IMR-90 (cell line): ENCODE data around the gene SPDEF. TPM values are rescaled to one million over a fixed set of nuclear protein-coding genes. Genes with fewer than 3 reads are reported as not detected.

ENCODE experiments used
- ATAC-seq: fragments of 200-7000 bp; cut with Tn5 transposase; 2 replicates; pipeline ENCODE4 v1.9.1; 2020; ENCODE audit warnings: low read depth, mild to moderate bottlenecking, moderate library complexity
- BruUV-seq: library from RNA; stranded (reverse); fragments of 400-500 nt; replicated peaks from 2 replicates; lab custom pipeline; 2021; lab: Mats Ljungman, UMichigan
- CTCF ChIA-PET: fragments of 300-600 bp; formaldehyde crosslinking; extraction: SDS; loops from one replicate; lab custom pipeline; 2021; ENCODE audit warnings: antibody characterized with exemption; lab: Yijun Ruan, JAX
- POLR2A ChIA-PET: fragments of 300-600 bp; sonication (Branson Sonifier 250); formaldehyde crosslinking; loops from one replicate; lab custom pipeline; 2022; ENCODE audit warnings: antibody characterized with exemption; ENCODE audit not compliant: unreplicated experiment; lab: Charles Lee
- DNase-seq: peaks from one replicate; pipeline ENCODE4 v3.0.0; 2013
- H2AFZ ChIP-seq: replicated peaks from 2 replicates; pipeline ENCODE3; 2013; ENCODE audit warnings: low read length, mild to moderate bottlenecking; ENCODE audit not compliant: poor library complexity
- H2AK5ac ChIP-seq: 2 replicates; pipeline ENCODE4 v1.6.1; 2013; ENCODE audit warnings: low read depth, low read length, inconsistent platforms
- H2AK9ac ChIP-seq: replicated peaks from 2 replicates; pipeline ENCODE3; 2013; ENCODE audit warnings: mild to moderate bottlenecking, low read depth, low read length, moderate library complexity; ENCODE audit not compliant: poor library complexity
- H2BK120ac ChIP-seq: 2 replicates; pipeline ENCODE4 v1.6.1; 2013; ENCODE audit warnings: low read depth, low read length, inconsistent platforms
- H2BK15ac ChIP-seq: 3 replicates; pipeline ENCODE4 v1.6.1; 2013; ENCODE audit warnings: low read depth, low read length, inconsistent platforms
- H2BK20ac ChIP-seq: 2 replicates; pipeline ENCODE4 v1.6.1; 2013; ENCODE audit warnings: low read depth, mild to moderate bottlenecking, inconsistent platforms, low read length, moderate library complexity
- H2BK5ac ChIP-seq: 2 replicates; pipeline ENCODE4 v1.6.1; 2013; ENCODE audit warnings: mild to moderate bottlenecking, low read depth, low read length, inconsistent platforms; ENCODE audit not compliant: poor library complexity, severe bottlenecking
- H3K14ac ChIP-seq: replicated peaks from 2 replicates; pipeline ENCODE4 v1.6.1; 2013; ENCODE audit warnings: low read depth, low read length, inconsistent platforms
- H3K18ac ChIP-seq: 2 replicates; pipeline ENCODE4 v1.6.1; 2013; ENCODE audit warnings: low read depth, low read length, control low read depth
- H3K23ac ChIP-seq: 2 replicates; pipeline ENCODE4 v1.6.1; 2013; ENCODE audit warnings: low read depth, low read length, inconsistent platforms
- H3K27ac ChIP-seq: 2 replicates; pipeline ENCODE4 v1.5.1; 2013; ENCODE audit warnings: mild to moderate bottlenecking, control low read depth, low read length; ENCODE audit not compliant: insufficient read depth
- H3K27me3 ChIP-seq: 2 replicates; pipeline ENCODE4 v1.6.1; 2013; ENCODE audit warnings: low read length; ENCODE audit not compliant: control insufficient read depth, insufficient read depth
- H3K36me3 ChIP-seq: 2 replicates; pipeline ENCODE4 v1.6.1; 2013; ENCODE audit warnings: low read length, mixed read lengths; ENCODE audit not compliant: control insufficient read depth, insufficient read depth
- H3K4ac ChIP-seq: 2 replicates; pipeline ENCODE4 v1.6.1; 2013; ENCODE audit warnings: low read depth, low read length, inconsistent platforms
- H3K4me1 ChIP-seq: 2 replicates; pipeline ENCODE4 v1.6.1; 2013; ENCODE audit warnings: low read length, mixed read lengths; ENCODE audit not compliant: control insufficient read depth, insufficient read depth
- H3K4me2 ChIP-seq: 2 replicates; pipeline ENCODE4 v1.6.1; 2013; ENCODE audit warnings: low read depth, mild to moderate bottlenecking, control low read depth, low read length, moderate library complexity
- H3K4me3 ChIP-seq: 2 replicates; pipeline ENCODE4 v1.5.1; 2013; ENCODE audit warnings: low read depth, mild to moderate bottlenecking, control low read depth, low read length, moderate library complexity; ENCODE audit not compliant: insufficient read depth
- H3K56ac ChIP-seq: 2 replicates; pipeline ENCODE4 v1.6.1; 2013; ENCODE audit warnings: low read length, inconsistent platforms; ENCODE audit not compliant: insufficient read depth; ENCODE audit errors: extremely low read depth
- H3K79me1 ChIP-seq, 2 experiments: 2 replicates each; pipeline ENCODE4 v1.6.1; 2013; ENCODE audit warnings: low read length in 2 of 2, inconsistent platforms in 1 of 2, low read depth in 1 of 2
- H3K9ac ChIP-seq: 2 replicates; pipeline ENCODE4 v1.6.1; 2013; ENCODE audit warnings: low read depth, low read length, control low read depth
- H3K9me1 ChIP-seq: 2 replicates; pipeline ENCODE4 v1.6.1; 2013; ENCODE audit warnings: low read length, inconsistent platforms; ENCODE audit not compliant: insufficient read depth
- H3K9me3 ChIP-seq: 2 replicates; pipeline ENCODE4 v1.6.1; 2013; ENCODE audit warnings: low read length; ENCODE audit not compliant: control insufficient read depth, insufficient read depth
- H4K20me1 ChIP-seq: 2 replicates; pipeline ENCODE4 v1.6.1; 2013; ENCODE audit warnings: low read length, inconsistent platforms; ENCODE audit not compliant: insufficient read depth
- H4K5ac ChIP-seq: 2 replicates; pipeline ENCODE4 v1.6.1; 2013; ENCODE audit warnings: mild to moderate bottlenecking, low read depth, low read length, control low read depth
- H4K8ac ChIP-seq, 2 experiments: 2 replicates each; pipeline ENCODE4 v1.6.1; 2013; ENCODE audit warnings: low read depth in 2 of 2, low read length in 2 of 2, control low read depth in 1 of 2, inconsistent platforms in 1 of 2
- H4K91ac ChIP-seq: 2 replicates; pipeline ENCODE4 v1.6.1; 2013; ENCODE audit warnings: low read depth, low read length, inconsistent platforms; ENCODE audit not compliant: insufficient read depth
- BHLHE40 ChIP-seq: fragments of 150-350 bp; IDR thresholded peaks from 2 replicates; pipeline ENCODE4 v1.6.1; 2016; ENCODE audit warnings: mild to moderate bottlenecking, low read depth, low read length
- CHD1 ChIP-seq: IDR thresholded peaks from 2 replicates; pipeline ENCODE4 v1.6.1; 2012; ENCODE audit warnings: low read depth, low read length, improper control_type of control experiment
- CTCF ChIP-seq: conservative IDR thresholded peaks from 2 replicates; pipeline ENCODE4 v1.5.1; 2012; ENCODE audit warnings: mild to moderate bottlenecking, low read depth, low read length, improper control_type of control experiment
- FOS ChIP-seq: fragments of 150-350 bp; IDR thresholded peaks from 2 replicates; pipeline ENCODE4 v1.6.1; 2016; ENCODE audit warnings: low read depth, low read length
- MAFK ChIP-seq: IDR thresholded peaks from 2 replicates; pipeline ENCODE4 v1.6.1; 2012; ENCODE audit warnings: low read depth, low read length, improper control_type of control experiment
- MXI1 ChIP-seq: IDR thresholded peaks from 2 replicates; pipeline ENCODE4 v1.6.1; 2012; ENCODE audit warnings: low read depth, mild to moderate bottlenecking, low read length, moderate library complexity, borderline replicate concordance
- NFE2L2 ChIP-seq: fragments of 150-350 bp; IDR thresholded peaks from 2 replicates; pipeline ENCODE4 v1.6.1; 2016; ENCODE audit warnings: low read depth, mild to moderate bottlenecking, low read length
- RAD21 ChIP-seq: IDR thresholded peaks from 2 replicates; pipeline ENCODE4 v1.6.1; 2012; ENCODE audit warnings: low read length, improper control_type of control experiment
- RFX5 ChIP-seq: IDR thresholded peaks from 2 replicates; pipeline ENCODE4 v1.8.0; 2012; ENCODE audit warnings: low read depth, mild to moderate bottlenecking, low read length, moderate library complexity
- SMC3 ChIP-seq: fragments of 150-350 bp; IDR thresholded peaks from 2 replicates; pipeline ENCODE4 v1.6.1; 2016; ENCODE audit warnings: low read depth, mild to moderate bottlenecking, antibody characterized with exemption, low read length, moderate library complexity
- USF2 ChIP-seq: fragments of 150-350 bp; IDR thresholded peaks from 2 replicates; pipeline ENCODE4 v1.6.1; 2017; ENCODE audit warnings: mild to moderate bottlenecking, antibody characterized with exemption, low read length, low read depth
- WGBS, 2 experiments: methylation state at CpG; one replicate each; pipeline versions ENCODE4 v1.1.5 to v1.1.7; 2013; ENCODE audit warnings: missing lambda C conversion rate in 2 of 2; ENCODE audit not compliant: insufficient read length in 1 of 2; ENCODE audit errors: extremely low coverage in 2 of 2; 5-methylcytosine and 5-hydroxymethylcytosine counted together
- dilution Hi-C: fragments of 300-500 bp; cut with HindIII; formaldehyde crosslinking; loops from one replicate; pipeline ENCODE4 v1.14.3; 2018; ENCODE audit warnings: low sequenced_read_pairs; ENCODE audit not compliant: unreplicated experiment
- in situ Hi-C: fragments of 300-500 bp; cut with MboI; formaldehyde crosslinking; loops from 3 replicates; pipeline ENCODE4 v1.14.3; 2019; ENCODE audit warnings: low sequenced_read_pairs, inconsistent platforms, mixed read lengths
- intact Hi-C: fragments of 100-400 bp; cut with micrococcal nuclease; formaldehyde crosslinking; loops from 2 replicates; pipeline ENCODE4 v1.10.0; 2022
- polyA plus RNA-seq, 3 experiments: library from polyadenylated mRNA; depleted of rRNA; stranded (reverse); fragments of >200 nt; gene quantifications; 2 replicates each; pipeline ENCODE4 v1.2.3, GENCODE V29; 2012; ENCODE audit warnings: low replicate concordance in 1 of 3
- total RNA-seq: library from RNA; depleted of rRNA; stranded (reverse); fragments of >200 nt; gene quantifications from 2 replicates; pipeline ENCODE4 v1.2.3, GENCODE V29; 2012

Gene SPDEF
- total and polyA plus RNA-seq, 2 of the 4 experiments (the other 2 are of a cell fraction): 0.05 TPM; not detected in 1

GRCh38 chr6:34539181-34539580 lies 16.9 kb downstream of the SPDEF start:
- dilution Hi-C loops: no loop called here

More at GRCh38 chr6:34539181-34539580, 16.9 kb downstream of the SPDEF start:
- Histone ChIP-seq H3K79me1 (no peaks in the 10 kb centered on the region), H3K14ac (no peak overlapping the region), H3K4me1 (peaks cover 5% of the 10 kb centered on the region; the same call in 1 of the 2 replicates), H2BK15ac (no peak overlapping the region), H3K9me1 (no peaks in the 10 kb centered on the region; the same call in 1 of the 2 replicates), H3K9me3 (no peaks in the 10 kb centered on the region), H4K5ac (no peak overlapping the region), H3K36me3 (no peaks in the 10 kb centered on the region), H2AK9ac (no peak overlapping the region), H2BK20ac (no peak overlapping the region), H3K27me3 (peaks cover 4% of the 10 kb centered on the region; the same call in 1 of the 2 replicates), H2AK5ac (no peak overlapping the region), H3K18ac (no peak overlapping the region), H2AFZ (no peak overlapping the region), H3K4me2 (no peak overlapping the region), H3K4ac (no peak overlapping the region), H3K27ac (no peak overlapping the region), H2BK5ac (no peak overlapping the region), H3K56ac (no peak overlapping the region), H4K20me1 (no peaks in the 10 kb centered on the region), H3K9ac (no peak overlapping the region), H4K91ac (no peak overlapping the region), H3K4me3 (no peak overlapping the region), H4K8ac (no peak overlapping the region), H2BK120ac (no peak overlapping the region), H3K23ac (no peak overlapping the region)
- no peak for TF ChIP-seq NFE2L2
- TF ChIP-seq FOS: no peak
- TF ChIP-seq CHD1: no peak
- TF ChIP-seq BHLHE40: no peak
- TF ChIP-seq RAD21: no peak
- no peak for TF ChIP-seq CTCF
- no peak for TF ChIP-seq SMC3
- TF ChIP-seq RFX5: no peak
- TF ChIP-seq MAFK: no peak
- TF ChIP-seq MXI1: no peak
- TF ChIP-seq USF2: no peak
- no CpG with 5 or more reads among the region's 14 CpGs for WGBS, 2 experiments
- no peak for DNase-seq
- no TSS peak for BruUV-seq
- ChIA-PET CTCF (no interaction called here), POLR2A (no interaction called here)
- ATAC-seq: no peak
- intact Hi-C loops: no loop called here
- in situ Hi-C loops: no loop called here
